K562 (cell line): Measurements from ENCODE around the gene ERF. TPM values are rescaled to one million over a fixed set of nuclear protein-coding genes. Genes with fewer than 3 reads are reported as not detected.

Source experiments
- ATAC-seq: fragments of 200-7000 bp; cut with Tn5 transposase; 3 replicates; pipeline ENCODE4 v1.9.1; 2020; ENCODE audit warnings: moderate library complexity
- BruUV-seq: library from RNA; stranded (reverse); fragments of 400-500 nt; replicated peaks from 2 replicates; lab custom pipeline; 2021; lab: Mats Ljungman, UMichigan
- CTCF ChIA-PET: fragments of 300-600 bp; formaldehyde crosslinking; extraction: SDS; loops from one replicate; lab custom pipeline; 2021; ENCODE audit warnings: low intra/inter-chr PET ratio; lab: Yijun Ruan, JAX
- POLR2A ChIA-PET: fragments of 300-600, 350-650 bp; sonication (Branson Sonifier 250); formaldehyde crosslinking; extraction: SDS; loops from one replicate; lab custom pipeline; 2021; ENCODE audit warnings: antibody characterized with exemption, inconsistent platforms; lab: Yijun Ruan, JAX
- DNase-seq, 4 experiments: peaks; one replicate each; pipeline versions ENCODE4 v3.0.0 to v3.0.0-alpha.2; 2011 to 2018; ENCODE audit warnings: low spot score in 3 of 4, mixed read lengths in 3 of 4; ENCODE audit errors: extremely low read depth in 1 of 4
- FAIRE-seq: peaks from 2 replicates; lab custom pipeline; 2011; peaks lifted over from hg19 to GRCh38; lab: Jason Lieb, UNC
- H2AFZ ChIP-seq: 2 replicates; pipeline ENCODE4 v1.6.0; 2011; ENCODE audit warnings: low read depth, low read length, control low read depth, inconsistent platforms
- H3K27ac ChIP-seq: fragments of 200-600 bp; 3 replicates; pipeline ENCODE4 v1.8.0; 2011; ENCODE audit warnings: low read depth, mild to moderate bottlenecking, control low read depth, inconsistent platforms, low read length, moderate library complexity, mixed read lengths; ENCODE audit errors: extremely low read depth
- H3K27me3 ChIP-seq, 2 experiments: fragments of 300-600 bp in 1 of 2; 2 replicates in 1 of 2; 3 replicates in 1 of 2; pipeline versions ENCODE4 v1.6.0 to v1.8.0; 2011; ENCODE audit warnings: inconsistent platforms in 2 of 2, low read length in 2 of 2, mild to moderate bottlenecking in 1 of 2, mixed read lengths in 1 of 2, moderate library complexity in 1 of 2; ENCODE audit not compliant: control insufficient read depth in 2 of 2, insufficient read depth in 2 of 2
- H3K36me3 ChIP-seq: fragments of 300-600 bp; 3 replicates; pipeline ENCODE4 v1.8.0; 2011; ENCODE audit warnings: mild to moderate bottlenecking, low read length, inconsistent platforms; ENCODE audit not compliant: control insufficient read depth, insufficient read depth
- H3K4me1 ChIP-seq, 2 experiments: fragments of 200-600 bp in 1 of 2; replicated peaks in 1 of 2; 2 replicates in 1 of 2; 3 replicates in 1 of 2; pipeline versions ENCODE4 v1.5.1 to v1.8.0; 2011; ENCODE audit warnings: inconsistent platforms in 2 of 2, low read length in 2 of 2, mild to moderate bottlenecking in 1 of 2, mixed read lengths in 1 of 2, moderate library complexity in 1 of 2; ENCODE audit not compliant: control insufficient read depth in 2 of 2, insufficient read depth in 2 of 2
- H3K4me2 ChIP-seq: 2 replicates; pipeline ENCODE4 v1.6.1; 2011; ENCODE audit warnings: low read length, control low read depth, inconsistent platforms, mixed read lengths; ENCODE audit not compliant: insufficient read depth
- H3K4me3 ChIP-seq: fragments of 200-600 bp; sonication (generic), shearing (Covaris generic); 2 replicates; pipeline ENCODE4 v1.5.1; 2016; ENCODE audit warnings: control low read depth, inconsistent platforms
- H3K79me2 ChIP-seq: fragments of 200-600 bp; 3 replicates; pipeline ENCODE4 v1.8.0; 2011; ENCODE audit warnings: low read length, inconsistent platforms; ENCODE audit not compliant: control insufficient read depth, insufficient read depth
- H3K9ac ChIP-seq, 2 experiments: 2 replicates each; pipeline versions ENCODE4 v1.6.0 to v1.6.1; 2011; ENCODE audit warnings: low read depth in 2 of 2, low read length in 2 of 2, control low read depth in 1 of 2, inconsistent platforms in 1 of 2, mild to moderate bottlenecking in 1 of 2, mixed read lengths in 1 of 2; ENCODE audit not compliant: insufficient read depth in 1 of 2
- H3K9me1 ChIP-seq: one replicate; pipeline ENCODE4 v1.6.0; 2011; ENCODE audit warnings: inconsistent platforms, mild to moderate bottlenecking, low read length, moderate library complexity; ENCODE audit not compliant: control insufficient read depth, insufficient read depth
- H3K9me3 ChIP-seq: replicated peaks from 2 replicates; pipeline ENCODE4 v1.5.1; 2011; ENCODE audit warnings: low read depth, low read length, inconsistent platforms; ENCODE audit not compliant: control insufficient read depth, insufficient read depth
- H4K20me1 ChIP-seq: replicated peaks from 2 replicates; pipeline ENCODE4 v1.6.1; 2011; ENCODE audit warnings: low read length, inconsistent platforms, mixed read lengths; ENCODE audit not compliant: control insufficient read depth, insufficient read depth
- ATF1 ChIP-seq, 2 experiments: fragments of 450-650 bp in 1 of 2; IDR thresholded peaks; 2 replicates each; pipeline ENCODE4 v1.6.1; 2016; ENCODE audit warnings: missing compliant biosample characterization in 1 of 2, missing genetic modification characterization in 1 of 2
- ILK ChIP-seq: fragments of 450-650 bp; IDR thresholded peaks from 2 replicates; pipeline ENCODE4 v1.6.1; 2016; ENCODE audit warnings: missing genetic modification characterization, low read depth, mild to moderate bottlenecking, missing compliant biosample characterization, moderate library complexity, borderline replicate concordance
- KDM4B ChIP-seq, 2 experiments: fragments of 450-650 bp in 1 of 2; sonication (generic) in 1 of 2; IDR thresholded peaks; 2 replicates each; pipeline ENCODE4 v1.6.1; 2016 to 2017; ENCODE audit warnings: borderline replicate concordance in 2 of 2, antibody characterized with exemption in 1 of 2, low read depth in 1 of 2, mild to moderate bottlenecking in 1 of 2
- MTA1 ChIP-seq: fragments of 450-650 bp; IDR thresholded peaks from 2 replicates; pipeline ENCODE4 v1.6.1; 2017; ENCODE audit warnings: borderline replicate concordance
- POLR2AphosphoS2 ChIP-seq: IDR thresholded peaks from 2 replicates; pipeline ENCODE4 v1.6.1; 2012; ENCODE audit warnings: low read length, improper control_type of control experiment
- SREBF2 ChIP-seq: sonication (generic); formaldehyde crosslinking; IDR thresholded peaks from 2 replicates; pipeline ENCODE4 v1.4.0; 2020; ENCODE audit warnings: mild to moderate bottlenecking, missing genetic modification reagents
- TCF7L2 ChIP-seq: fragments of 150-350 bp; IDR thresholded peaks from 2 replicates; pipeline ENCODE4 v1.6.1; 2016; ENCODE audit warnings: low read depth, mild to moderate bottlenecking, low read length, moderate library complexity
- ZNF212 ChIP-seq: fragments of 450-650 bp; formaldehyde crosslinking; IDR thresholded peaks from 2 replicates; pipeline ENCODE4 v1.4.0; 2020; ENCODE audit warnings: mild to moderate bottlenecking
- ZZZ3 ChIP-seq: fragments of 450-650 bp; IDR thresholded peaks from 2 replicates; pipeline ENCODE4 v1.6.1; 2016; ENCODE audit warnings: antibody characterized with exemption, mild to moderate bottlenecking, moderate library complexity
- WGBS: fragments of 100-300 bp; shearing (Covaris generic); methylation state at CpG from one replicate; pipeline ENCODE4 v1.1.6; 2016; ENCODE audit warnings: low coverage, mixed read lengths; ENCODE audit not compliant: insufficient coverage; ENCODE audit errors: missing lambda C conversion rate; 5-methylcytosine and 5-hydroxymethylcytosine counted together
- in situ Hi-C: fragments of 300-500 bp; cut with MboI; formaldehyde crosslinking; loops from 4 replicates; pipeline ENCODE4 v1.15.0; 2018; ENCODE audit warnings: inconsistent platforms, mixed read lengths
- intact Hi-C: fragments of 100-400 bp; cut with micrococcal nuclease; formaldehyde crosslinking; loops from 2 replicates; pipeline ENCODE4 v1.14.2; 2022
- polyA plus RNA-seq, 8 experiments: library from polyadenylated mRNA; depleted of rRNA in 4 of 8; stranded (reverse) in 5 of 8; unstranded in 3 of 8; fragments of >200 nt; fragmentation: Nextera tagmentation in 2 of 8; fragmentation: Illumina TruSeq in 1 of 8; extraction: Ambion mirVana in 2 of 8; extraction: Trizol in 1 of 8; gene quantifications; 2 replicates each; pipeline versions ENCODE4 v1.2.1 to v1.2.3, GENCODE V29; 2011 to 2014; ENCODE audit warnings: inconsistent platforms in 1 of 8, missing spikeins in 1 of 8
- total RNA-seq, 7 experiments: library from RNA; depleted of rRNA in 6 of 7; stranded (reverse); fragments of >200 nt in 6 of 7; fragmentation: Illumina TruSeq in 2 of 7; extraction: Trizol in 2 of 7; gene quantifications; 2 replicates each; pipeline versions ENCODE4 v1.2.1 to v1.2.3, GENCODE V29; 2011 to 2021; ENCODE audit warnings: low replicate concordance in 1 of 7
- TF ChIP-seq, protein P1 (sequence below): fragments of 450-650 bp; IDR thresholded peaks from 2 replicates; pipeline ENCODE4 v1.6.1; 2018; ENCODE audit not compliant: partially characterized antibody
- TF ChIP-seq, protein P2 (sequence below): fragments of 250-450 bp; sonication (Bioruptor Pico); IDR thresholded peaks from 2 replicates; pipeline ENCODE4 v1.4.0; 2020

ERF gene
- total and polyA plus RNA-seq, 9 of the 15 experiments (the other 6 are each of a cell fraction or from before 2014, with no cell fraction given): 0.03 to 75.4 (median 27.0) TPM

DNA sequence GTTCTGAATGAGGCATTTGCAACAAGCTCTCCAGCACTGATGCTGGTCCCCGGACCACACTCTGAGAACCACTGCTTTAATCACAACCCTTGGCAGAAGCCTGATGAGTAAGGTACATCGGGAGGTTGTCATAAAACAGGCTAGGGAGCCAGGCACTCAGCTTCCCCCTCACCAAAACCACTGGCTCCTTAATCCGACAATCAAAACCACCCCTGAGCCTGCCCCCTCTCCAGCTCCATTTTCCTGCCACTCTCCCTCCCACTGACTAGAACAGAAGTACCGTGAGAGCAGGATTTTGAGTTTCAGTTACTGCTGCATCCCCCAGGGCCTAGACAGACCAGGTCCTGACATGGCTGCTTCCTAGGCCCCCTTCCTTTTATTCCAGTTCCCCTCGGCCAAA lies 19.7 kb downstream of the ERF start:
- WGBS: 95% methylated on average over 5 of the region's 5 CpGs
- Histone ChIP-seq H3K4me1 (peaks cover under 1 to 5% of the 10 kb centered on the region in 2 experiments; a peak in 4 of 5 replicates), H3K9ac (no peak overlapping the region), H3K27ac (no peak overlapping the region), H4K20me1 (peaks cover 17% of the 10 kb centered on the region), H2AFZ (no peak overlapping the region), H3K79me2 (peaks cover 21% of the 10 kb centered on the region), H3K4me3 (no peak overlapping the region), H3K4me2 (no peak overlapping the region), H3K27me3 (no peaks in the 10 kb centered on the region), H3K9me1 (peaks cover 3% of the 10 kb centered on the region), H3K9me3 (no peaks in the 10 kb centered on the region), H3K36me3 (peaks cover 89% of the 10 kb centered on the region)
- intact Hi-C loops (no loop called here), in situ Hi-C loops (no loop called here)
- ChIA-PET CTCF (no interaction called here), POLR2A (interaction anchor here (0.6 to 11.7 kb wide), 7 partner anchors 8 to 1952 kb away, joined by 3 to 116 read pairs (median 3); no protein-coding TSS in a partner anchor)
- ATAC-seq (no peak), FAIRE-seq (no peak), DNase-seq (no peak)
- no TSS peak for BruUV-seq
- no peak for TF ChIP-seq ZZZ3
- TF ChIP-seq POLR2AphosphoS2: no peak
- TF ChIP-seq ATF1 (CRISPR knock-in tag; IDR thresholded peaks at IDR 0.05): no peak
- no peak for TF ChIP-seq ATF1 (tag; IDR thresholded peaks at IDR 0.05)
- TF ChIP-seq MTA1: no peak
- TF ChIP-seq KDM4B (IDR thresholded peaks at IDR 0.05; ENCODE audit: borderline replicate concordance in 2 of 2, low read depth in 1 of 2): no peak
- no peak for TF ChIP-seq TCF7L2
- TF ChIP-seq, protein P1, sequence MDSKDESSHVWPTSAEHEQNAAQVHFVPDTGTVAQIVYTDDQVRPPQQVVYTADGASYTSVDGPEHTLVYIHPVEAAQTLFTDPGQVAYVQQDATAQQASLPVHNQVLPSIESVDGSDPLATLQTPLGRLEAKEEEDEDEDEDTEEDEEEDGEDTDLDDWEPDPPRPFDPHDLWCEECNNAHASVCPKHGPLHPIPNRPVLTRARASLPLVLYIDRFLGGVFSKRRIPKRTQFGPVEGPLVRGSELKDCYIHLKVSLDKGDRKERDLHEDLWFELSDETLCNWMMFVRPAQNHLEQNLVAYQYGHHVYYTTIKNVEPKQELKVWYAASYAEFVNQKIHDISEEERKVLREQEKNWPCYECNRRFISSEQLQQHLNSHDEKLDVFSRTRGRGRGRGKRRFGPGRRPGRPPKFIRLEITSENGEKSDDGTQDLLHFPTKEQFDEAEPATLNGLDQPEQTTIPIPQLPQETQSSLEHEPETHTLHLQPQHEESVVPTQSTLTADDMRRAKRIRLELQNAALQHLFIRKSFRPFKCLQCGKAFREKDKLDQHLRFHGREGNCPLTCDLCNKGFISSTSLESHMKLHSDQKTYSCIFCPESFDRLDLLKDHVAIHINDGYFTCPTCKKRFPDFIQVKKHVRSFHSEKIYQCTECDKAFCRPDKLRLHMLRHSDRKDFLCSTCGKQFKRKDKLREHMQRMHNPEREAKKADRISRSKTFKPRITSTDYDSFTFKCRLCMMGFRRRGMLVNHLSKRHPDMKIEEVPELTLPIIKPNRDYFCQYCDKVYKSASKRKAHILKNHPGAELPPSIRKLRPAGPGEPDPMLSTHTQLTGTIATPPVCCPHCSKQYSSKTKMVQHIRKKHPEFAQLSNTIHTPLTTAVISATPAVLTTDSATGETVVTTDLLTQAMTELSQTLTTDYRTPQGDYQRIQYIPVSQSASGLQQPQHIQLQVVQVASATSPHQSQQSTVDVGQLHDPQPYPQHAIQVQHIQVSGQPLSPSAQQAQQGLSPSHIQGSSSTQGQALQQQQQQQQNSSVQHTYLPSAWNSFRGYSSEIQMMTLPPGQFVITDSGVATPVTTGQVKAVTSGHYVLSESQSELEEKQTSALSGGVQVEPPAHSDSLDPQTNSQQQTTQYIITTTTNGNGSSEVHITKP: no peak
- TF ChIP-seq ZNF212 (CRISPR knock-in tag): no peak
- TF ChIP-seq ILK (tag): no peak
- TF ChIP-seq, protein P2, sequence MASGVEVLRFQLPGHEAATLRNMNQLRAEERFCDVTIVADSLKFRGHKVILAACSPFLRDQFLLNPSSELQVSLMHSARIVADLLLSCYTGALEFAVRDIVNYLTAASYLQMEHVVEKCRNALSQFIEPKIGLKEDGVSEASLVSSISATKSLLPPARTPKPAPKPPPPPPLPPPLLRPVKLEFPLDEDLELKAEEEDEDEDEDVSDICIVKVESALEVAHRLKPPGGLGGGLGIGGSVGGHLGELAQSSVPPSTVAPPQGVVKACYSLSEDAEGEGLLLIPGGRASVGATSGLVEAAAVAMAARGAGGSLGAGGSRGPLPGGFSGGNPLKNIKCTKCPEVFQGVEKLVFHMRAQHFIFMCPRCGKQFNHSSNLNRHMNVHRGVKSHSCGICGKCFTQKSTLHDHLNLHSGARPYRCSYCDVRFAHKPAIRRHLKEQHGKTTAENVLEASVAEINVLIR (CRISPR knock-in tag): no peak
- TF ChIP-seq SREBF2 (CRISPR knock-in tag): no peak
